Stimulated activated CD8-positive, alpha-beta memory T cell treated with anti-CD3 and anti-CD28 coated beads, Interleukin-4, amount 100 ng/mL, for 24 hours (primary cell): ENCODE measurements around the gene RIN1.
A peak's percentile ranks its signal among the peaks of the same experiment; 100 is the strongest.
"Not testable (repeated sequence)": the region's sequence is repeated elsewhere in the genome, so short reads cannot be mapped to it uniquely, and the experiment has no call there.

Experiments used
- DNase-seq: peaks from one replicate; pipeline ENCODE4 v3.0.0-alpha.2; 2020; ENCODE audit warnings: low read depth

Gene RIN1

GRCh38 chr11:66318600-66318970, 17.6 kb downstream of the RIN1 start:
- DNase-seq: no peak

GRCh38 chr11:66317723-66318599, 18.3 kb downstream of the RIN1 start:
- peak; percentile 42 for DNase-seq

DNA sequence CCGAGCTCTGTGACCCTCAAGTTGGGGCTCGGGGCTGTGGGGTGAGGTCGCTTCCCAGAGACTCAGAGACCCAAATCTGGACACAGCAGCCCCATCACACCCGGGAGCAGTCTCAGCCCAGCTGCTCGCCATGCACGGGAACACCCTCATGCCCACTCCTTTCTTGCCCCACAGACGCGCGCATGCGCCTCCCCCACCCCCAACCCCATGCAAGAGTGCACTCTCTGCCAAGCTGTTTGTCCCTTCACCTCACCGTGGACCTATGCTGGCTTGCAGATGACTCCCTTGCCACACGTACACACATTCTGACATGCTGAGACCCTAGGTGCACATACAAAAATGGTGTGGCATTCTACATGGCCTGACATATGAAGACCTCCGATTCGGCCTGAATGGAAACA, 18.9 kb downstream of the RIN1 start:
- no peak for DNase-seq

- no peak for DNase-seq
Observed at GRCh38 chr11:66316849-66317251, 19.4 kb downstream of the RIN1 start, which contains the start of gene CD248. Gene CD248 (minus strand): TSS chr11:66317044. CDS start chr11:66317027, 17 bp downstream.

DNA sequence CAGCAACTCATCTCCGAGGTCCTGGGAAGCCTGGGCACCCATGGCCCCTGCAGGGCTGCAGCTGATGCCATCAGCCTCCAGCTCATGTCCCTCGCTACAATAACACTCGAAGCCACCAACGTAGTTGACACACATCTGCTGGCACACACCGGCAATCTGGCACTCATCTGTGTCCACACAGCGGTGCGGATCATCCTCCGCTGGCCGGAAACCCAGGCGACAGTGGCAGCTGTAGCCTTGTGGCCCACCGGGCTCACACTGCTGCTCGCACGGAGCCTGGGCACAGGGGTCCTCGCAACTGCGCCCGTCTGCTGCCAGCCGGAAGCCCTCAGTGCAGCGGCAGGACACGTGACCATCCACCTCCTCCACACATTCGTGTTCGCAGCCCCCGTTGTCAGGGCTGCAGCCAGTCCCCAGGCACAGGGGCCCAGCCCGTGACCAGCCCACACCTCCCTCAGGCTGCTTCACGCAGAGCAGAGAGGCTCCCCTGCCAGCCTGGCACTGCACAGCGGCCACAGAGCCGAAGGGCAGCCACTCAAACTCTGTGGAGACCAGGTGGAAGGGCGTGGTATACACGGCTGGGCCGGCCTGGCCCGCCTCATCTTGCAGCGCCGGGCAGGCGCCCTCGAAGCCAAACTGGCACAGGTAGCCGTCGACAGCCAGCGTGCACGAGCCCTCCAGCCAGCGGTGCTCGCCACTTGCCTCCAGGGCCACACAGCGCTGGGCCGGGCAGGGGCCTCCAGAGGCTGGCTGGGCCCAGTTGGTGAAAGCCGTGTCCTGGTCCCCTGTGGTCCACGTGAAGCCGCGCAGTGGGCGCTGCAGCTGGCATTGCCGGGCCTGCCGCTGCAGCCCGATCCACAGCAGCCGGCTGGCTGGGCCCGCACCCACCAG, 20.1 kb downstream of the RIN1 start:
- no peak for DNase-seq

- DNase-seq: no peak
Observed at GRCh38 chr11:66315498-66315885, 20.7 kb downstream of the RIN1 start.

DNA sequence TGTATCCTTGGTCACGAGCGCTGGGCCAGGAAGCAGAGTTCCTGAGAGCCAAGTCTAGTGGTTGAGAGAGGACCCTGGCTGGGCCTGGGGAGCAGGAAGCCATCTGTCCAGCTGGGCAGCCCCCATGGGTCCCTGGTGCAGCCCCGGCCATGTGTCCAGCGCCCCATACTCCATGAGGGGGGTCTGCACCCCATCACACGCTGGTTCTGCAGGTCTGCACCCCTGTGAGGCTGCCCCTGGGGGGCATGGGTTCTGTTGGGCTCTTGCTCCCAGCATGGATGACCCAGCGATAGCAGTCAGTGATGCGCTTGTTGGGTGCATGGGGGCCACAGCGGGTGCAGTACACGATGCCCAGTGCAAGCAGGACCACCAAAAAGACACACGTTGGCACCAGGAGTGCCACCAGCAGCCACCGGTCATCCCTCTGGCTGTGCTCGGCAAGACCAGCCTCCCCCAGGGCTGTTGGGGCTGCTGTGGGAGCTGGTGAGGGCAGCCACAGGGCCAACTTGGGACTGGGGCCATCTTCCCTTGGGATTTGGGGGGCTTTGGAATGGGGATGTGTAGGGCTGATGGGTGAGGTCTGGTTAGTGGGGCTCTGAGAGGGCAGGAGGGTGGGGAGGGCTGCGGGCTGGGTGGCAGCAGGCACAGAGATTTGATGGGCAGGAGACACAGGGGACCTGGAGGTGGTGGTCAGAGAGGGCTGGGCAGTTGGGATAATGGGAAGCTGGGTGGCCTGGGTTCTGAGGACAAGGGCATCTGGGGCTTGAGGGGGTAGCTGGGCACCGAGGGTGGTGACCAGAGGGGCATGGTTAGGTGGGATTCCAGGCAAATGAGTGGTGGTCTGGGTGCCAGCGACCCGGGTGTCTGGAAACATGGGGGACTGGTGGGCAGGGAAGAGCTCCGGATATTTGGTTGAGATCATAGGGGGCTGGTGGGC, 21.4 kb downstream of the RIN1 start:
- no peak for DNase-seq

GRCh38 chr11:66314186-66314501, 22.1 kb downstream of the RIN1 start:
- DNase-seq: no peak

DNA sequence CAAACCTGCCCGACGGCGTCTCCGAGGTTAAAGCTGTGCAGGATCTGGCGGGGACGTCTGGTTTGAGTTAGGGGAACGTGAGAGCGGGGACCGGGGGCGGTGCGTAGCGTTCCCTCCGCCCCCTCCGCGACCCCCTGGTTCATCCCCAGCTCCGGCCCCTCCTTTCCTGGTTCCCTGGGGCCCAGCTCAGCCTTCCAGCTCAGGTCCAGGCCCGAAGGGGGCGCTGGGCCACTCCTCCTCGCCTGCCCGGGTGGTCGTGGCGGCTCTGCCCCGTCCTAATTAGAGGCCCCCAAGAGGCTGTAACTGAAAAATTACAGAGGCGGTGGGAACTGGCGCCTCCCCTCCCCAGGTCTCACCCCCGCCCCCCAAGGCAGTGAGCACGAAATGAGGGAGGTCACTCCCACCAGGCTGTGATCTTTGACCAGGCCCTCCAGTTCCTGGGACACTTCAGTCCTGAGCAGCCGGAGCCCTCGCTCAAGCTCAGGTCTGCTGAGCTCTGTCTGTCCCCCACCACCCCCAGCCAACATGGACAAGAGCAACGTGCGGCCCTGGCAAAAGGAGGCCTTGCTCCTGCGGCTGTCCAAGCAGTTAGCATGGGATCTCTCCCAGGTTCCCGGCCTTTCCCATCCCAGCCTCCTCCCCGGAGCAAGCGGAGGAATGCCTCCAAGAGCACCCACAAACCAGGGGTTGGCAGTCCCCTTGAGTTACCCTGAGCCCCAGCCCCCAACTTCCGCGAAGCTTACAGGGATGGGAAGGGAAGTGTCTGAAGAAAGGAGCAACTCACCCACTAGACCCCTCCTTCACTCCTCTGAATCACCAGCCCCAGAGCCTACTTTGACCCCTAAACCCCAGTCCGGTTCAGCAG, 22.7 kb downstream of the RIN1 start:
- DNase-seq: no peak

DNA sequence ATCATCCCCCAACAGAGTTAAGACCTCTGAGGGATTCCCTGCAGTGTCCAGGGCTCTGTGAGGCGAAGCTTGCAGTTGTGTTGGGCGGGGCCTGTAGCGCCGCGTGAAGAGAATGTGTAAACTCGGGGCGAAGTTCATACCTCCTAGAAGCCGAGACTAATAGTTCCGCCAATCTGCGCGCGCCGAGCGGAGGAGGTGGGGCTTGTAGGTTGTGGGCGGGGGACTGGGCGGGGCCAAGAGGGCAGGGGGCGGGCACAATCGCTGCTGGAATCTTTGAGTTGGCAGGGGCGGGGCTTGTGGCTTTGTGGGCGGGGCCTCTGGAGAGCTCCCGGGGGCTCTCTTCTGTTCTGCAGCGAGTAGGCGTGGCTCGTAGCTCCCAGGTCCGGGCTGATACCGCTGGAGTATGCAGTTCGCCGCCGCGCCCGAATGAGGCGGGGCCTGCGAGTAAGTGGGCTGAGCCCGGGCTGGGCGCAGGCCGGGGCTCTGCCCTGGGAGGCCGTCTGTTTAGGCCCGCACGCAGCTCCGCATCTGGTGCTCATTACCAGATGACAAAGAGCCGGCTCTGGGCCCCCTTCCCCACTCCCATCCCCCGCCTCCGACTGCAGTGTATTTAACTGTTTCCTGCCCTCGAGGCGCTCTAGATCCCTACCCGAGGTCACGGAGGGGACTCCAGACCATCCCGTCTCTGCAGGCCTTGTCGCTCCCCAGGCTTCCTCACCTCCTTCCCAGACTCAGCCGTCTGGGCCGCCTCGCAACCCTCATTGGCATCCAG, 23.5 kb downstream of the RIN1 start:
- DNase-seq: peak; percentile 96

DNA sequence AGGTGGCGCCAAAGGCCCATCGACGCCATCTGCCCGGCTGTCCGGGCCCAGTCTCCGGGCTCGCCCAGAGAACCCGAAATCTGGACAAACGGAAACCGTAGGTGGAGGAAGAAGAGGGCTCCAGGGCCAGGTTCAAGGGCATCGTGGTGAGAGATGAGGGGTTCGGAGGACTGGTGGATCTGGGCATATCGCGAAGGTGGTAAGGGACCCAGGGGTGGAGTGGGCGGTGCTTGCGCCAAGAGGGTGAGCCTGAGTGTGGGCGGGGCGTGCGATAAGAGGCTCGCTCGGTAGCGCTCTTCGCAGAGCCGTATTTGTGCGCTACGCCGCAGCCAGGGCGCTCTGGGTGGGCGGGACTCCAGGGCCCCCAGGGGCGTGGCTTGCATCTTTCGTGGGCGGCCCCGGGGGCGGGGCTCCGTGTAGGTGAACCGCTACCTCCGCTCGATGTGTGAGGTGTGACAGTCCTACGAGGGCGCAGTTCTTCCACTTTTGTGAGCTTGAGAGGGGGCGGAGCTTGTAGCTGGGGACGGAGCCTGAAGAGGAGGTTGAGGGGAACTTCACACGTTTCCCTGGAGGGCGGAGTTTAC, 24.2 kb downstream of the RIN1 start:
- DNase-seq: peak; percentile 93

GRCh38 chr11:66311470-66311964, 24.7 kb downstream of the RIN1 start:
- DNase-seq: no peak

GRCh38 chr11:66310803-66311440, 25.3 kb downstream of the RIN1 start:
- DNase-seq: not testable (repeated sequence)

DNA sequence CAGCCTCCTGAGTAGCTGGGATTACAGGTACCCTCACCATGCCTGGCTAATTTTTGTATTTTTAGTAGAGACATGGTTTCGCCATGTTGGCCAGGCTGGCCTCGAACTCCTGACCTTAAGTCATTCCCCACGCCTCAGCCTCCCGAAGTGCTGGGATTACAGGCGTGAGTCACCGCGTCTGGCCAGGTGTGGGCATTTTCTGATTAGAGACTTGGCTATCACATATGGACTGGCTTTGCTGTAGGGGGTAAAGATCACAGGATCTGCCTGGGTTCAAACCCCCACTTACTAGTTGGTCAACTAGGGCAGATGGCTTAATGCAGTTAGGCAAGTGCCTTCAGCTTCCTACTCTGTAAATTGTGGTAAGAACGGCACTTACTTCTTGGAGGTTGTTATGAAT, 25.9 kb downstream of the RIN1 start:
- no peak for DNase-seq

- DNase-seq: no peak
Observed at GRCh38 chr11:66309475-66309874, 26.8 kb downstream of the RIN1 start.

DNA sequence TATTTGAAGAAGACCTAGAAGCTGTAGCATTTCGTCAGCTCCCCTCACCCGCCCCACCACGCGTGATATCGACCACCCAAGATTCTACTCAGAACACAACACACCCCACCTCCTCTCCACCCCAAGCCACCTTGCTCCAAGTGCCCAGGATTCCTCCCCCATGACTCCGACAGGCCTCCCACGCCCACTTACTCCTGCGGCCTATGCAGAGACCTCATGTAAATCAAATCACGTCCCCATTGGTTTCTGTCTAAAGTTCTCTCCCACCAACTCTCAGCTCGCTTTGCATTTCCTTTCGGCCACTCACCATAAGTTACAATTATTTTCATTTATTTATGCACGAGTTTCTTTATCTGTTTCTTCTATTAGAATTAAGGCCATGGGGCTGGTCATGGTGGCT, 33.6 kb downstream of the RIN1 start:
- no peak for DNase-seq

GRCh38 chr11:66299186-66299585, 37.0 kb downstream of the RIN1 start:
- no peak for DNase-seq

- DNase-seq: no peak
Observed at GRCh38 chr11:66297610-66298009, 38.6 kb downstream of the RIN1 start.
